Uterus (tissue), 2 donors: ENCODE measurements around the gene TRIP10.

Source experiments
- CTCF ChIP-seq, 4 experiments: fragments of 200-600 bp in 2 of 4; fragments of 450-650 bp in 2 of 4; sonication (generic) in 2 of 4; IDR thresholded peaks; one replicate each; pipeline ENCODE4 v1.5.1; 2016 to 2019; ENCODE audit warnings: antibody characterized with exemption in 4 of 4, mild to moderate bottlenecking in 2 of 4, moderate library complexity in 1 of 4
- POLR2A ChIP-seq, 2 donors: fragments of 450-650 bp; IDR thresholded peaks; one replicate each; pipeline ENCODE4 v1.6.1; 2016; ENCODE audit warnings: antibody characterized with exemption in 2 of 2, mild to moderate bottlenecking in 1 of 2, moderate library complexity in 1 of 2

GRCh38 chr19:6793411-6793810, 53.9 kb downstream of the TRIP10 start:
- TF ChIP-seq POLR2A (IDR thresholded peaks at IDR 0.05) (no peak), CTCF (IDR thresholded peaks at IDR 0.05) (no peak)
